IMR-90 (cell line): Measurements from ENCODE around the gene PIGW. TPM values are rescaled to one million over a fixed set of nuclear protein-coding genes. Genes with fewer than 3 reads are reported as not detected.

ENCODE experiments used
- ATAC-seq: fragments of 200-7000 bp; cut with Tn5 transposase; 2 replicates; pipeline ENCODE4 v1.9.1; 2020; ENCODE audit warnings: low read depth, mild to moderate bottlenecking, moderate library complexity
- BruUV-seq: library from RNA; stranded (reverse); fragments of 400-500 nt; replicated peaks from 2 replicates; lab custom pipeline; 2021; lab: Mats Ljungman, UMichigan
- CTCF ChIA-PET: fragments of 300-600 bp; formaldehyde crosslinking; extraction: SDS; loops from one replicate; lab custom pipeline; 2021; ENCODE audit warnings: antibody characterized with exemption; lab: Yijun Ruan, JAX
- POLR2A ChIA-PET: fragments of 300-600 bp; sonication (Branson Sonifier 250); formaldehyde crosslinking; loops from one replicate; lab custom pipeline; 2022; ENCODE audit warnings: antibody characterized with exemption; ENCODE audit not compliant: unreplicated experiment; lab: Charles Lee
- DNase-seq: peaks from one replicate; pipeline ENCODE4 v3.0.0; 2013
- H2AFZ ChIP-seq: replicated peaks from 2 replicates; pipeline ENCODE3; 2013; ENCODE audit warnings: low read length, mild to moderate bottlenecking; ENCODE audit not compliant: poor library complexity
- H2AK5ac ChIP-seq: 2 replicates; pipeline ENCODE4 v1.6.1; 2013; ENCODE audit warnings: low read depth, low read length, inconsistent platforms
- H2AK9ac ChIP-seq: replicated peaks from 2 replicates; pipeline ENCODE3; 2013; ENCODE audit warnings: mild to moderate bottlenecking, low read depth, low read length, moderate library complexity; ENCODE audit not compliant: poor library complexity
- H2BK120ac ChIP-seq: 2 replicates; pipeline ENCODE4 v1.6.1; 2013; ENCODE audit warnings: low read depth, low read length, inconsistent platforms
- H2BK15ac ChIP-seq: 3 replicates; pipeline ENCODE4 v1.6.1; 2013; ENCODE audit warnings: low read depth, low read length, inconsistent platforms
- H2BK20ac ChIP-seq: 2 replicates; pipeline ENCODE4 v1.6.1; 2013; ENCODE audit warnings: low read depth, mild to moderate bottlenecking, inconsistent platforms, low read length, moderate library complexity
- H2BK5ac ChIP-seq: 2 replicates; pipeline ENCODE4 v1.6.1; 2013; ENCODE audit warnings: mild to moderate bottlenecking, low read depth, low read length, inconsistent platforms; ENCODE audit not compliant: poor library complexity, severe bottlenecking
- H3K14ac ChIP-seq: replicated peaks from 2 replicates; pipeline ENCODE4 v1.6.1; 2013; ENCODE audit warnings: low read depth, low read length, inconsistent platforms
- H3K18ac ChIP-seq: 2 replicates; pipeline ENCODE4 v1.6.1; 2013; ENCODE audit warnings: low read depth, low read length, control low read depth
- H3K23ac ChIP-seq: 2 replicates; pipeline ENCODE4 v1.6.1; 2013; ENCODE audit warnings: low read depth, low read length, inconsistent platforms
- H3K27ac ChIP-seq: 2 replicates; pipeline ENCODE4 v1.5.1; 2013; ENCODE audit warnings: mild to moderate bottlenecking, control low read depth, low read length; ENCODE audit not compliant: insufficient read depth
- H3K27me3 ChIP-seq: 2 replicates; pipeline ENCODE4 v1.6.1; 2013; ENCODE audit warnings: low read length; ENCODE audit not compliant: control insufficient read depth, insufficient read depth
- H3K36me3 ChIP-seq: 2 replicates; pipeline ENCODE4 v1.6.1; 2013; ENCODE audit warnings: low read length, mixed read lengths; ENCODE audit not compliant: control insufficient read depth, insufficient read depth
- H3K4ac ChIP-seq: 2 replicates; pipeline ENCODE4 v1.6.1; 2013; ENCODE audit warnings: low read depth, low read length, inconsistent platforms
- H3K4me1 ChIP-seq: 2 replicates; pipeline ENCODE4 v1.6.1; 2013; ENCODE audit warnings: low read length, mixed read lengths; ENCODE audit not compliant: control insufficient read depth, insufficient read depth
- H3K4me2 ChIP-seq: 2 replicates; pipeline ENCODE4 v1.6.1; 2013; ENCODE audit warnings: low read depth, mild to moderate bottlenecking, control low read depth, low read length, moderate library complexity
- H3K4me3 ChIP-seq: 2 replicates; pipeline ENCODE4 v1.5.1; 2013; ENCODE audit warnings: low read depth, mild to moderate bottlenecking, control low read depth, low read length, moderate library complexity; ENCODE audit not compliant: insufficient read depth
- H3K56ac ChIP-seq: 2 replicates; pipeline ENCODE4 v1.6.1; 2013; ENCODE audit warnings: low read length, inconsistent platforms; ENCODE audit not compliant: insufficient read depth; ENCODE audit errors: extremely low read depth
- H3K79me1 ChIP-seq, 2 experiments: 2 replicates each; pipeline ENCODE4 v1.6.1; 2013; ENCODE audit warnings: low read length in 2 of 2, inconsistent platforms in 1 of 2, low read depth in 1 of 2
- H3K9ac ChIP-seq: 2 replicates; pipeline ENCODE4 v1.6.1; 2013; ENCODE audit warnings: low read depth, low read length, control low read depth
- H3K9me1 ChIP-seq: 2 replicates; pipeline ENCODE4 v1.6.1; 2013; ENCODE audit warnings: low read length, inconsistent platforms; ENCODE audit not compliant: insufficient read depth
- H3K9me3 ChIP-seq: 2 replicates; pipeline ENCODE4 v1.6.1; 2013; ENCODE audit warnings: low read length; ENCODE audit not compliant: control insufficient read depth, insufficient read depth
- H4K20me1 ChIP-seq: 2 replicates; pipeline ENCODE4 v1.6.1; 2013; ENCODE audit warnings: low read length, inconsistent platforms; ENCODE audit not compliant: insufficient read depth
- H4K5ac ChIP-seq: 2 replicates; pipeline ENCODE4 v1.6.1; 2013; ENCODE audit warnings: mild to moderate bottlenecking, low read depth, low read length, control low read depth
- H4K8ac ChIP-seq, 2 experiments: 2 replicates each; pipeline ENCODE4 v1.6.1; 2013; ENCODE audit warnings: low read depth in 2 of 2, low read length in 2 of 2, control low read depth in 1 of 2, inconsistent platforms in 1 of 2
- H4K91ac ChIP-seq: 2 replicates; pipeline ENCODE4 v1.6.1; 2013; ENCODE audit warnings: low read depth, low read length, inconsistent platforms; ENCODE audit not compliant: insufficient read depth
- BHLHE40 ChIP-seq: fragments of 150-350 bp; IDR thresholded peaks from 2 replicates; pipeline ENCODE4 v1.6.1; 2016; ENCODE audit warnings: mild to moderate bottlenecking, low read depth, low read length
- CEBPB ChIP-seq: IDR thresholded peaks from 2 replicates; pipeline ENCODE4 v1.6.1; 2012; ENCODE audit warnings: low read depth, low read length, improper control_type of control experiment
- CHD1 ChIP-seq: IDR thresholded peaks from 2 replicates; pipeline ENCODE4 v1.6.1; 2012; ENCODE audit warnings: low read depth, low read length, improper control_type of control experiment
- CTCF ChIP-seq: conservative IDR thresholded peaks from 2 replicates; pipeline ENCODE4 v1.5.1; 2012; ENCODE audit warnings: mild to moderate bottlenecking, low read depth, low read length, improper control_type of control experiment
- FOS ChIP-seq: fragments of 150-350 bp; IDR thresholded peaks from 2 replicates; pipeline ENCODE4 v1.6.1; 2016; ENCODE audit warnings: low read depth, low read length
- MAFK ChIP-seq: IDR thresholded peaks from 2 replicates; pipeline ENCODE4 v1.6.1; 2012; ENCODE audit warnings: low read depth, low read length, improper control_type of control experiment
- MAZ ChIP-seq: IDR thresholded peaks from 2 replicates; pipeline ENCODE4 v1.6.1; 2012; ENCODE audit warnings: low read depth, mild to moderate bottlenecking, low read length, improper control_type of control experiment, moderate library complexity, borderline replicate concordance
- NFE2L2 ChIP-seq: fragments of 150-350 bp; IDR thresholded peaks from 2 replicates; pipeline ENCODE4 v1.6.1; 2016; ENCODE audit warnings: low read depth, mild to moderate bottlenecking, low read length
- POLR2A ChIP-seq: IDR thresholded peaks from 2 replicates; pipeline ENCODE4 v1.6.1; 2012; ENCODE audit warnings: mild to moderate bottlenecking, low read depth, low read length
- RAD21 ChIP-seq: IDR thresholded peaks from 2 replicates; pipeline ENCODE4 v1.6.1; 2012; ENCODE audit warnings: low read length, improper control_type of control experiment
- RCOR1 ChIP-seq: IDR thresholded peaks from 2 replicates; pipeline ENCODE4 v1.6.1; 2012; ENCODE audit warnings: mild to moderate bottlenecking, low read length, improper control_type of control experiment; ENCODE audit not compliant: insufficient replicate concordance
- RFX5 ChIP-seq: IDR thresholded peaks from 2 replicates; pipeline ENCODE4 v1.8.0; 2012; ENCODE audit warnings: low read depth, mild to moderate bottlenecking, low read length, moderate library complexity
- SMC3 ChIP-seq: fragments of 150-350 bp; IDR thresholded peaks from 2 replicates; pipeline ENCODE4 v1.6.1; 2016; ENCODE audit warnings: low read depth, mild to moderate bottlenecking, antibody characterized with exemption, low read length, moderate library complexity
- WGBS, 2 experiments: methylation state at CpG; one replicate each; pipeline versions ENCODE4 v1.1.5 to v1.1.7; 2013; ENCODE audit warnings: missing lambda C conversion rate in 2 of 2; ENCODE audit not compliant: insufficient read length in 1 of 2; ENCODE audit errors: extremely low coverage in 2 of 2; 5-methylcytosine and 5-hydroxymethylcytosine counted together
- dilution Hi-C: fragments of 300-500 bp; cut with HindIII; formaldehyde crosslinking; loops from one replicate; pipeline ENCODE4 v1.14.3; 2018; ENCODE audit warnings: low sequenced_read_pairs; ENCODE audit not compliant: unreplicated experiment
- in situ Hi-C: fragments of 300-500 bp; cut with MboI; formaldehyde crosslinking; loops from 3 replicates; pipeline ENCODE4 v1.14.3; 2019; ENCODE audit warnings: low sequenced_read_pairs, inconsistent platforms, mixed read lengths
- intact Hi-C: fragments of 100-400 bp; cut with micrococcal nuclease; formaldehyde crosslinking; loops from 2 replicates; pipeline ENCODE4 v1.10.0; 2022
- polyA plus RNA-seq, 3 experiments: library from polyadenylated mRNA; depleted of rRNA; stranded (reverse); fragments of >200 nt; gene quantifications; 2 replicates each; pipeline ENCODE4 v1.2.3, GENCODE V29; 2012; ENCODE audit warnings: low replicate concordance in 1 of 3
- total RNA-seq: library from RNA; depleted of rRNA; stranded (reverse); fragments of >200 nt; gene quantifications from 2 replicates; pipeline ENCODE4 v1.2.3, GENCODE V29; 2012
- TF ChIP-seq, protein P1 (sequence below): fragments of 150-350 bp; IDR thresholded peaks from 2 replicates; pipeline ENCODE4 v1.6.1; 2017; ENCODE audit warnings: mild to moderate bottlenecking, antibody characterized with exemption, low read length, low read depth

PIGW gene
- total and polyA plus RNA-seq, 2 of the 4 experiments (the other 2 are of a cell fraction): 4.5 to 5.5 TPM

- Histone ChIP-seq H3K4me3 (no peak overlapping the region), H3K56ac (no peak overlapping the region), H2BK120ac (no peak overlapping the region), H2BK15ac (no peak overlapping the region), H3K9ac (no peak overlapping the region), H4K5ac (no peak overlapping the region), H4K20me1 (peaks cover 52% of the 10 kb centered on the region), H3K9me3 (no peaks in the 10 kb centered on the region), H3K14ac (no peak overlapping the region), H3K9me1 (peaks cover 6% of the 10 kb centered on the region), H4K8ac (no peak overlapping the region), H2AFZ (no peak overlapping the region), H2BK20ac (no peak overlapping the region), H3K27ac (no peak overlapping the region), H3K4ac (no peak overlapping the region), H3K4me1 (no peaks in the 10 kb centered on the region), H3K23ac (no peak overlapping the region), H3K79me1 (peaks cover 19 to 59% of the 10 kb centered on the region in 2 experiments), H3K18ac (no peak overlapping the region), H3K36me3 (peaks cover 39% of the 10 kb centered on the region), H3K4me2 (no peak overlapping the region), H3K27me3 (no peaks in the 10 kb centered on the region), H4K91ac (no peak overlapping the region), H2AK5ac (no peak overlapping the region), H2AK9ac (no peak overlapping the region), H2BK5ac (no peak overlapping the region)
- no TSS peak for BruUV-seq
- ATAC-seq (no peak), DNase-seq (no peak)
- in situ Hi-C loops (no loop called here), intact Hi-C loops (no loop called here), dilution Hi-C loops (no loop called here)
- POLR2A ChIA-PET: no interaction called here
- WGBS, 2 experiments: no CpG with 5 or more reads among the region's 2 CpGs
- TF ChIP-seq BHLHE40 (no peak), RCOR1 (no peak), FOS (no peak), CTCF (no peak), MAFK (no peak), POLR2A (no peak), MAZ (no peak), CEBPB (no peak), RFX5 (no peak), RAD21 (no peak), SMC3 (no peak), CHD1 (no peak), NFE2L2 (no peak)
- TF ChIP-seq, protein P1, sequence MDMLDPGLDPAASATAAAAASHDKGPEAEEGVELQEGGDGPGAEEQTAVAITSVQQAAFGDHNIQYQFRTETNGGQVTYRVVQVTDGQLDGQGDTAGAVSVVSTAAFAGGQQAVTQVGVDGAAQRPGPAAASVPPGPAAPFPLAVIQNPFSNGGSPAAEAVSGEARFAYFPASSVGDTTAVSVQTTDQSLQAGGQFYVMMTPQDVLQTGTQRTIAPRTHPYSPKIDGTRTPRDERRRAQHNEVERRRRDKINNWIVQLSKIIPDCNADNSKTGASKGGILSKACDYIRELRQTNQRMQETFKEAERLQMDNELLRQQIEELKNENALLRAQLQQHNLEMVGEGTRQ: no peak
- CTCF ChIA-PET: no interaction called here
Observed at GRCh38 chr17:36576793-36577192, 42.0 kb downstream of the PIGW start.
